ENCODE results near the gene ZNF709. TPM values are rescaled to one million over a fixed set of nuclear protein-coding genes. Genes with fewer than 3 reads are reported as not detected.
A peak's percentile ranks its signal among the peaks of the same experiment; 100 is the strongest.

ZNF709 gene
- total and polyA plus RNA-seq, 2 of the 13 experiments (the other 11 are each of a cell fraction or from before 2014, with no cell fraction given), result 1.5 to 3.9 TPM

DNA sequence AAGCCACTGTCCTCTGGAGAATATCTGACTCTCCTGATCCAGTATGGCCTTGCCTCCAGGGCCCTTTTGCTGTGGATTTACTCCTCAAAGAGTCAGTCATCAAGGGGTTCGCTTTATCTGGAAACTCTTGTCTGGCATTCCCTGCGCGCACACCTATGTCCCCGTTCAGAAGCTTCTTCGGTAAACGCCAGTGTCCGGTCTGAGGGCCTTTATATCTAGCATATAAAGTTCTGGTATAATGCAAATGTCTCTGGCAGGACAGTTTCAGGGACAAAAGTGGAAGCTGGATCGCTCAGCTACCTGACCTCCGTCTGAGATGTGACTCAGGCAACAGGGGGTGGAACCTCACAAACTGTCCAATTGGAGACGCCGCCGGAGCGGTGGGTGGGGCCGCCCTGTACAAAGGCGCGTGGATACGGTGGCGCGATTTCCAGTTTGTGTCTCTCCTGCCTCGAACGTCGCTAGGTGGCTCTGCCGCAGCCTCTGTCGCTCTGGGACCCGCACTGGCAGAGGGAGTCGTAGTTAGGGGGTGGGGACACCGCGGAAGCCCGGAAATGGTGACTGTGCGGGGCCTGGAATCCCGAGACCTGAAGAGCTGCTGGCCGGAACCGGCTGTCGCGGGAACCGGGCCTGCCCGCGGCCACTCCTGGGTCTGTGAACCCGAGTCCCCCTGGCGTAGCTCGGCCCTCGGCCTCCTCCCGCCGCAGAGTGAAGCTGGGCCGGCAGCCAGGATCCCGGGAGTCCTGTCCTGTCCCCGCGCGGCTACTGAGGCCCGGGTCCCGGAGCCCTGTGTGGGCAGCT lies 10.6 kb upstream of the ZNF709 start (continued):
- TF ChIP-seq, protein P1, sequence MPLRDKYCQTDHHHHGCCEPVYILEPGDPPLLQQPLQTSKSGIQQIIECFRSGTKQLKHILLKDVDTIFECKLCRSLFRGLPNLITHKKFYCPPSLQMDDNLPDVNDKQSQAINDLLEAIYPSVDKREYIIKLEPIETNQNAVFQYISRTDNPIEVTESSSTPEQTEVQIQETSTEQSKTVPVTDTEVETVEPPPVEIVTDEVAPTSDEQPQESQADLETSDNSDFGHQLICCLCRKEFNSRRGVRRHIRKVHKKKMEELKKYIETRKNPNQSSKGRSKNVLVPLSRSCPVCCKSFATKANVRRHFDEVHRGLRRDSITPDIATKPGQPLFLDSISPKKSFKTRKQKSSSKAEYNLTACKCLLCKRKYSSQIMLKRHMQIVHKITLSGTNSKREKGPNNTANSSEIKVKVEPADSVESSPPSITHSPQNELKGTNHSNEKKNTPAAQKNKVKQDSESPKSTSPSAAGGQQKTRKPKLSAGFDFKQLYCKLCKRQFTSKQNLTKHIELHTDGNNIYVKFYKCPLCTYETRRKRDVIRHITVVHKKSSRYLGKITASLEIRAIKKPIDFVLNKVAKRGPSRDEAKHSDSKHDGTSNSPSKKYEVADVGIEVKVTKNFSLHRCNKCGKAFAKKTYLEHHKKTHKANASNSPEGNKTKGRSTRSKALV (CRISPR knock-in tag; IDR thresholded peaks at IDR 0.05), result no peak
- TF ChIP-seq, protein P2, sequence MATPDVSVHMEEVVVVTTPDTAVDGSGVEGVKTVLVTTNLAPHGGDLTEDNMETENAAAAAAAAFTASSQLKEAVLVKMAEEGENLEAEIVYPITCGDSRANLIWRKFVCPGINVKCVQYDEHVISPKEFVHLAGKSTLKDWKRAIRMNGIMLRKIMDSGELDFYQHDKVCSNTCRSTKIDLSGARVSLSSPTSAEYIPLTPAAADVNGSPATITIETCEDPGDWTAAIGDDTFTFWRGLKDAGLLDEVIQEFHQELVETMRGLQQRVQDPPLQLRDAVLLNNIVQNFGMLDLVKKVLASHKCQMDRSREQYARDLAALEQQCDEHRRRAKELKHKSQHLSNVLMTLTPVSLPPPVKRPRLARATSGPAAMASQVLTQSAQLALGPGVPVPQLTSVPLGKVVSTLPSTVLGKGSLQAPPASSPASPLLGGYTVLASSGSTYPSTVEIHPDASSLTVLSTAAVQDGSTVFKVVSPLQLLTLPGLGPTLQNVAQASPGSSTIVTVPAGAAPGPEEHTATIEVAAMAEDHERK (CRISPR knock-in tag; IDR thresholded peaks at IDR 0.05; ENCODE audit: low read depth), result no peak
- TF ChIP-seq TARDBP (CRISPR knock-in tag; IDR thresholded peaks at IDR 0.05), result peak; percentile 93
- TF ChIP-seq, protein P3, sequence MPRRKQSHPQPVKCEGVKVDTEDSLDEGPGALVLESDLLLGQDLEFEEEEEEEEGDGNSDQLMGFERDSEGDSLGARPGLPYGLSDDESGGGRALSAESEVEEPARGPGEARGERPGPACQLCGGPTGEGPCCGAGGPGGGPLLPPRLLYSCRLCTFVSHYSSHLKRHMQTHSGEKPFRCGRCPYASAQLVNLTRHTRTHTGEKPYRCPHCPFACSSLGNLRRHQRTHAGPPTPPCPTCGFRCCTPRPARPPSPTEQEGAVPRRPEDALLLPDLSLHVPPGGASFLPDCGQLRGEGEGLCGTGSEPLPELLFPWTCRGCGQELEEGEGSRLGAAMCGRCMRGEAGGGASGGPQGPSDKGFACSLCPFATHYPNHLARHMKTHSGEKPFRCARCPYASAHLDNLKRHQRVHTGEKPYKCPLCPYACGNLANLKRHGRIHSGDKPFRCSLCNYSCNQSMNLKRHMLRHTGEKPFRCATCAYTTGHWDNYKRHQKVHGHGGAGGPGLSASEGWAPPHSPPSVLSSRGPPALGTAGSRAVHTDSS (CRISPR knock-in tag; conservative IDR thresholded peaks at IDR 0.05), result no peak
- TF ChIP-seq ZNF143 (CRISPR knock-in tag; IDR thresholded peaks at IDR 0.05), result 0 out of 2 replicates have a peak, but pooled peaks have one; percentile 4
- peak; percentile 89; the same call in 1 of the 2 replicates for TF ChIP-seq KLF11 (CRISPR knock-in tag; IDR thresholded peaks at IDR 0.05)
- TF ChIP-seq MTA3 (CRISPR knock-in tag; IDR thresholded peaks at IDR 0.05), result no peak
- TF ChIP-seq ARID2 (CRISPR knock-in tag; IDR thresholded peaks at IDR 0.05; ENCODE audit: borderline replicate concordance), result peak; percentile 84
- TF ChIP-seq ZNF501 (CRISPR knock-in tag; IDR thresholded peaks at IDR 0.05), result peak; percentile 76; the same call in 1 of the 2 replicates
- peak; percentile 47; the same call in 1 of the 2 replicates for TF ChIP-seq AKAP8 (CRISPR knock-in tag; IDR thresholded peaks at IDR 0.05)
- peak; percentile 77 for TF ChIP-seq HDAC2 (CRISPR knock-in tag; IDR thresholded peaks at IDR 0.05)
- TF ChIP-seq, protein P4, sequence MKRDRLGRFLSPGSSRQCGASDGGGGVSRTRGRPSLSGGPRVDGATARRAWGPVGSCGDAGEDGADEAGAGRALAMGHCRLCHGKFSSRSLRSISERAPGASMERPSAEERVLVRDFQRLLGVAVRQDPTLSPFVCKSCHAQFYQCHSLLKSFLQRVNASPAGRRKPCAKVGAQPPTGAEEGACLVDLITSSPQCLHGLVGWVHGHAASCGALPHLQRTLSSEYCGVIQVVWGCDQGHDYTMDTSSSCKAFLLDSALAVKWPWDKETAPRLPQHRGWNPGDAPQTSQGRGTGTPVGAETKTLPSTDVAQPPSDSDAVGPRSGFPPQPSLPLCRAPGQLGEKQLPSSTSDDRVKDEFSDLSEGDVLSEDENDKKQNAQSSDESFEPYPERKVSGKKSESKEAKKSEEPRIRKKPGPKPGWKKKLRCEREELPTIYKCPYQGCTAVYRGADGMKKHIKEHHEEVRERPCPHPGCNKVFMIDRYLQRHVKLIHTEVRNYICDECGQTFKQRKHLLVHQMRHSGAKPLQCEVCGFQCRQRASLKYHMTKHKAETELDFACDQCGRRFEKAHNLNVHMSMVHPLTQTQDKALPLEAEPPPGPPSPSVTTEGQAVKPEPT (CRISPR knock-in tag; IDR thresholded peaks at IDR 0.05; ENCODE audit: low read depth), result peak; percentile 58; the same call in 1 of the 2 replicates
- TF ChIP-seq, protein P5, sequence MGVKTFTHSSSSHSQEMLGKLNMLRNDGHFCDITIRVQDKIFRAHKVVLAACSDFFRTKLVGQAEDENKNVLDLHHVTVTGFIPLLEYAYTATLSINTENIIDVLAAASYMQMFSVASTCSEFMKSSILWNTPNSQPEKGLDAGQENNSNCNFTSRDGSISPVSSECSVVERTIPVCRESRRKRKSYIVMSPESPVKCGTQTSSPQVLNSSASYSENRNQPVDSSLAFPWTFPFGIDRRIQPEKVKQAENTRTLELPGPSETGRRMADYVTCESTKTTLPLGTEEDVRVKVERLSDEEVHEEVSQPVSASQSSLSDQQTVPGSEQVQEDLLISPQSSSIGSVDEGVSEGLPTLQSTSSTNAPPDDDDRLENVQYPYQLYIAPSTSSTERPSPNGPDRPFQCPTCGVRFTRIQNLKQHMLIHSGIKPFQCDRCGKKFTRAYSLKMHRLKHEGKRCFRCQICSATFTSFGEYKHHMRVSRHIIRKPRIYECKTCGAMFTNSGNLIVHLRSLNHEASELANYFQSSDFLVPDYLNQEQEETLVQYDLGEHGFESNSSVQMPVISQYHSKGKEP (CRISPR knock-in tag; IDR thresholded peaks at IDR 0.05), result peak; percentile 78
- TF ChIP-seq MEIS1 (CRISPR knock-in tag; IDR thresholded peaks at IDR 0.05; ENCODE audit: borderline replicate concordance), result peak; percentile 86
- TF ChIP-seq GLI4 (CRISPR knock-in tag; IDR thresholded peaks at IDR 0.05; ENCODE audit: borderline replicate concordance), result no peak
- peak; percentile 83 for TF ChIP-seq CHD2 (IDR thresholded peaks at IDR 0.05; ENCODE audit: low read depth, low read length)
- TF ChIP-seq GZF1 (CRISPR knock-in tag; IDR thresholded peaks at IDR 0.05), result no peak
- no peak for TF ChIP-seq SRSF4 (IDR thresholded peaks at IDR 0.05; ENCODE audit: low read depth, low read length, poor library complexity, severe bottlenecking)
- peak; percentile 56; the same call in 1 of the 2 replicates for TF ChIP-seq TP53 (CRISPR knock-in tag; conservative IDR thresholded peaks at IDR 0.05)
- TF ChIP-seq ZNF75D (CRISPR knock-in tag; IDR thresholded peaks at IDR 0.05; ENCODE audit: borderline replicate concordance), result no peak
- TF ChIP-seq JUND (CRISPR knock-in tag; IDR thresholded peaks at IDR 0.05), result 0 out of 2 replicates have a peak, but pooled peaks have one; percentile 38
